Measurements from ENCODE around the gene AJAP1. TPM values are rescaled to one million over a fixed set of nuclear protein-coding genes. Genes with fewer than 3 reads are reported as not detected.

Gene AJAP1
- total and polyA plus RNA-seq, 2 donors (not counting 1 experiment from before 2014, with no cell fraction given), result not detected

GRCh38 chr1:4711416-4712275 is 57.2 kb downstream of the AJAP1 start:
- no peak overlapping the region for H3K27ac ChIP-seq (ENCODE audit: low read length in 2 of 2)
- WGBS (ENCODE audit: insufficient coverage), result 59% methylated on average over 66 of the region's 66 CpGs
- no peaks in the 10 kb centered on the region for H3K27me3 ChIP-seq (replicated peaks in 1 of 4; ENCODE audit: control extremely low read depth in 1 of 4, control insufficient read depth in 3 of 4, insufficient read depth in 4 of 4, low read length in 3 of 4)
- Mint-ChIP-seq H3K27ac (no peak overlapping the region), H3K4me3 (no peak overlapping the region), H3K4me1 (no peaks in the 10 kb centered on the region), H3K27me3 (peaks cover 15% of the 10 kb centered on the region), H3K9me3 (ENCODE audit: insufficient read depth) (peaks cover 14% of the 10 kb centered on the region)
- no peaks in the 10 kb centered on the region for H3K4me1 ChIP-seq (ENCODE audit: control insufficient read depth in 2 of 2, insufficient read depth in 2 of 2, low read length in 2 of 2)
- H3K4me3 ChIP-seq (ENCODE audit: control extremely low read depth in 1 of 5, extremely low read depth in 1 of 5, insufficient read depth in 1 of 5, low read depth in 2 of 5, low read length in 4 of 5), result no peak overlapping the region
- POLR2A ChIA-PET, result no interaction called here
- no peaks in the 10 kb centered on the region for H3K36me3 ChIP-seq (replicated peaks in 1 of 2; ENCODE audit: control extremely low read depth in 1 of 2, control insufficient read depth in 1 of 2, extremely low read depth in 1 of 2, insufficient read depth in 2 of 2, low read length in 1 of 2)
- H4K20me1 ChIP-seq (ENCODE audit: control insufficient read depth, insufficient read depth, low read length, poor library complexity, severe bottlenecking), result no peaks in the 10 kb centered on the region
- TF ChIP-seq EZH2 (IDR thresholded peaks at IDR 0.05; ENCODE audit: borderline replicate concordance, insufficient read depth, low read depth, low read length, poor library complexity, severe bottlenecking) (no peak), CTCF (IDR thresholded peaks at IDR 0.05) (no peak)
- H3K9ac ChIP-seq (ENCODE audit: low read length), result no peak overlapping the region
- no peak for ATAC-seq (ENCODE audit: low read depth)
- intact Hi-C loops (cut with micrococcal nuclease), result no loop called here
- peaks cover 0 to 15% (median 0%) of the 10 kb centered on the region in 3 donors for H3K9me3 ChIP-seq (ENCODE audit: control extremely low read depth in 1 of 3, control insufficient read depth in 2 of 3, insufficient read depth in 1 of 3, low read length in 2 of 3)
- no peaks in the 10 kb centered on the region for H3K79me2 ChIP-seq (ENCODE audit: control insufficient read depth, insufficient read depth, low read length)
- CTCF ChIA-PET, result no interaction called here
- no peak for DNase-seq
- no peak overlapping the region for H3K4me2 ChIP-seq (replicated peaks; ENCODE audit: low read depth, low read length, poor library complexity, severe bottlenecking)
- H2AFZ ChIP-seq (ENCODE audit: insufficient read depth, low read depth, low read length, poor library complexity, severe bottlenecking), result no peak overlapping the region

DNA sequence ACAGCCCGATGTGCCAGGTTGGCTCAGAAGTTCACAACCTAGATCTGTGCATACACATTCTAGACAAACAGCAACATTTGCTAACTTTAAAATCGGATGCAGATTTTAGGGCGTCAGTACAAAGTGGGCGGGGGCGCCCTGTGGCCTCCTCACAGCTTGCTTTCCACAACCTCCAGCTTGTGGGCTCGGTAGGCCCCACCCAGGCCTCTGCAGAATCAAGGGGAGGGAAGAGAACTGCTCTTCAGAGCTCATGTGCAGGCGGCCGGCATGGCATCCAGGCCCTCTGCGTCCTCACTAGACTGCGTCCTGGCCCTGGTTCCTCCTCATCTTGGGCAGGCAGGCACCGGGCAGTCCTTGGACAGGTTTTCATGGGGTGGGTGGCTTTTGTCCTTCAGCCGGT is 59.3 kb downstream of the AJAP1 start:
- intact Hi-C loops (cut with micrococcal nuclease), result no loop called here
- 87% methylated on average over 12 of the region's 12 CpGs for WGBS (ENCODE audit: insufficient coverage)
- H3K9me3 Mint-ChIP-seq (ENCODE audit: insufficient read depth), result peaks cover 14% of the 10 kb centered on the region
- Histone ChIP-seq H3K9ac (ENCODE audit: low read length) (no peak overlapping the region), H3K36me3 (replicated peaks in 1 of 2; ENCODE audit: control extremely low read depth in 1 of 2, control insufficient read depth in 1 of 2, extremely low read depth in 1 of 2, insufficient read depth in 2 of 2, low read length in 1 of 2) (no peaks in the 10 kb centered on the region), H3K79me2 (ENCODE audit: control insufficient read depth, insufficient read depth, low read length) (no peaks in the 10 kb centered on the region), H3K4me1 (ENCODE audit: control insufficient read depth in 2 of 2, insufficient read depth in 2 of 2, low read length in 2 of 2) (no peaks in the 10 kb centered on the region), H3K27ac (ENCODE audit: low read length in 2 of 2) (no peak overlapping the region), H4K20me1 (ENCODE audit: control insufficient read depth, insufficient read depth, low read length, poor library complexity, severe bottlenecking) (no peaks in the 10 kb centered on the region), H3K27me3 (replicated peaks in 1 of 4; ENCODE audit: control extremely low read depth in 1 of 4, control insufficient read depth in 3 of 4, insufficient read depth in 4 of 4, low read length in 3 of 4) (no peaks in the 10 kb centered on the region), H2AFZ (ENCODE audit: insufficient read depth, low read depth, low read length, poor library complexity, severe bottlenecking) (no peak overlapping the region), H3K4me3 (ENCODE audit: control extremely low read depth in 1 of 5, extremely low read depth in 1 of 5, insufficient read depth in 1 of 5, low read depth in 2 of 5, low read length in 4 of 5) (no peak overlapping the region), H3K9me3 (ENCODE audit: control extremely low read depth in 1 of 3, control insufficient read depth in 2 of 3, insufficient read depth in 1 of 3, low read length in 2 of 3) (peaks cover 0 to 15% (median 0%) of the 10 kb centered on the region in 3 donors), H3K4me2 (replicated peaks; ENCODE audit: low read depth, low read length, poor library complexity, severe bottlenecking) (no peak overlapping the region)
- no peaks in the 10 kb centered on the region for H3K4me1 Mint-ChIP-seq
- TF ChIP-seq EZH2 (IDR thresholded peaks at IDR 0.05; ENCODE audit: borderline replicate concordance, insufficient read depth, low read depth, low read length, poor library complexity, severe bottlenecking) (no peak), CTCF (IDR thresholded peaks at IDR 0.05) (no peak)
- H3K27ac Mint-ChIP-seq, result no peak overlapping the region
- peaks cover 15% of the 10 kb centered on the region for H3K27me3 Mint-ChIP-seq
- ChIA-PET CTCF (no interaction called here), POLR2A (no interaction called here)
- no peak for DNase-seq
- no peak for ATAC-seq (ENCODE audit: low read depth)
- no peak overlapping the region for H3K4me3 Mint-ChIP-seq

Measured in B cell (primary cell).